ENCODE data around the gene GNAQ. TPM values are rescaled to one million over a fixed set of nuclear protein-coding genes. Genes with fewer than 3 reads are reported as not detected.

GNAQ gene
- polyA plus RNA-seq, 3 donors, result 8.3 to 51.0 (median 9.6) TPM

DNA sequence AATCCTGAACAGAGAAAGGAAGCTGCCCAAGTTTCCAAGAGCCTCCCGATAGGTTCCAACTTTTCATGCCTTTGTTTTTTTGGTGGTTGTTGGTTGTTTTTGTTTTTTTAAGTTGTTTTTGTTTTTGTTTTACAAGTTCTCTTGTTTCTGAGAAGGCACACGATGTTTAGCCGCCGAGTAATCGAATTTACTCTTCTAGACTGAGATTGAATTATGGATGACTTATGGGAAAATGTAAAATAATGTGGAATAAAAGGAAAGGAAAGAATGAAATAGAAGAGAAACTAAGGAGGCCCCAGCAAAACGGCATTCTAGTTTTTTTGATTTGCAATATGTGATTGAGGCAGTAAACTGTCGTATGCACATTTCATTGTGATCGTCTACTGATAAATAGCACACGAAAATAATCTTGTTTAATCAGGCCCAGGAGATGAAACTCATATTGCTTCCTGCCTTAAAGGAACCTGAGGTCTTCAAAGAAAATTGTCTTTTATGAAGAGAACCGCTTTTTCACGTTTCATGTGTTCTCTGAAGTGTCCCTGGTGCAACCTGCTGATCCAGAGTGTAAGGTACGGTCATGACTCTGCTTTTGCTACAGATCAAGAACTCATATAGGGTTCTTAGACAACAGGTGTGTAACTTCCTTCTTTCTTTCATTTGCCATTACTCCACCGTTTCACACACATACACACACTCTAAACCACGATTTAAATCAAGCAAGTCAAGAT is 1.3 kb upstream of the GNAQ start:
- Histone ChIP-seq H3K79me2 (ENCODE audit: insufficient read depth, low read length) (peaks cover 56% of the 10 kb centered on the region), H3K9ac (ENCODE audit: insufficient read depth, low read length, poor library complexity, severe bottlenecking) (peak overlapping the region; percentile 88), H3K27me3 (ENCODE audit: control insufficient read depth in 2 of 2, insufficient read depth in 2 of 2, low read length in 2 of 2) (no peaks in the 10 kb centered on the region), H3K4me3 (replicated peaks in 1 of 3; ENCODE audit: low read depth in 2 of 3, low read length in 3 of 3) (peak overlapping the region; percentile 57 to 82 (median 80)), H4K20me1 (ENCODE audit: insufficient read depth, low read length) (peaks cover 25% of the 10 kb centered on the region), H3K4me2 (replicated peaks; ENCODE audit: extremely low read depth, low read length, poor library complexity, severe bottlenecking) (peak overlapping the region; percentile 81), H3K36me3 (replicated peaks in 1 of 2; ENCODE audit: control insufficient read depth in 1 of 2, insufficient read depth in 2 of 2, low read length in 2 of 2) (no peaks in the 10 kb centered on the region), H2AFZ (ENCODE audit: insufficient read depth, low read depth, low read length, poor library complexity, severe bottlenecking) (peak overlapping the region; percentile 77), H3K4me1 (ENCODE audit: control insufficient read depth in 1 of 2, insufficient read depth in 2 of 2, low read length in 2 of 2) (peaks cover 38 to 52% of the 10 kb centered on the region in 2 donors), H3K27ac (ENCODE audit: low read depth in 1 of 2, low read length in 2 of 2) (peak overlapping the region; percentile 76 to 95), H3K9me3 (replicated peaks in 1 of 2; ENCODE audit: control insufficient read depth in 1 of 2, insufficient read depth in 1 of 2, low read length in 2 of 2) (no peaks in the 10 kb centered on the region)
- Mint-ChIP-seq H3K4me1 (peaks cover 55% of the 10 kb centered on the region), H3K27ac (peak overlapping the region; percentile 86 to 98 (median 94)), H3K36me3 (no peaks in the 10 kb centered on the region), H3K4me3 (peak overlapping the region; percentile 93 to 94), H3K9me3 (peaks cover 0 to 6% (median 0%) of the 10 kb centered on the region in 7 donors), H3K27me3 (ENCODE audit: low read depth in 3 of 3) (no peaks in the 10 kb centered on the region)
- WGBS (ENCODE audit: insufficient coverage), result 4% methylated on average over 10 of the region's 14 CpGs
- intact Hi-C loops (cut with micrococcal nuclease), result loop anchor here (5.0 to 10.0 kb wide), 4 partner anchors 56 to 96 kb away; no protein-coding TSS in a partner anchor
- TF ChIP-seq, protein P1, sequence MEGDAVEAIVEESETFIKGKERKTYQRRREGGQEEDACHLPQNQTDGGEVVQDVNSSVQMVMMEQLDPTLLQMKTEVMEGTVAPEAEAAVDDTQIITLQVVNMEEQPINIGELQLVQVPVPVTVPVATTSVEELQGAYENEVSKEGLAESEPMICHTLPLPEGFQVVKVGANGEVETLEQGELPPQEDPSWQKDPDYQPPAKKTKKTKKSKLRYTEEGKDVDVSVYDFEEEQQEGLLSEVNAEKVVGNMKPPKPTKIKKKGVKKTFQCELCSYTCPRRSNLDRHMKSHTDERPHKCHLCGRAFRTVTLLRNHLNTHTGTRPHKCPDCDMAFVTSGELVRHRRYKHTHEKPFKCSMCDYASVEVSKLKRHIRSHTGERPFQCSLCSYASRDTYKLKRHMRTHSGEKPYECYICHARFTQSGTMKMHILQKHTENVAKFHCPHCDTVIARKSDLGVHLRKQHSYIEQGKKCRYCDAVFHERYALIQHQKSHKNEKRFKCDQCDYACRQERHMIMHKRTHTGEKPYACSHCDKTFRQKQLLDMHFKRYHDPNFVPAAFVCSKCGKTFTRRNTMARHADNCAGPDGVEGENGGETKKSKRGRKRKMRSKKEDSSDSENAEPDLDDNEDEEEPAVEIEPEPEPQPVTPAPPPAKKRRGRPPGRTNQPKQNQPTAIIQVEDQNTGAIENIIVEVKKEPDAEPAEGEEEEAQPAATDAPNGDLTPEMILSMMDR (IDR thresholded peaks at IDR 0.05), result no peak
- DNase-seq, result no peak

DNA sequence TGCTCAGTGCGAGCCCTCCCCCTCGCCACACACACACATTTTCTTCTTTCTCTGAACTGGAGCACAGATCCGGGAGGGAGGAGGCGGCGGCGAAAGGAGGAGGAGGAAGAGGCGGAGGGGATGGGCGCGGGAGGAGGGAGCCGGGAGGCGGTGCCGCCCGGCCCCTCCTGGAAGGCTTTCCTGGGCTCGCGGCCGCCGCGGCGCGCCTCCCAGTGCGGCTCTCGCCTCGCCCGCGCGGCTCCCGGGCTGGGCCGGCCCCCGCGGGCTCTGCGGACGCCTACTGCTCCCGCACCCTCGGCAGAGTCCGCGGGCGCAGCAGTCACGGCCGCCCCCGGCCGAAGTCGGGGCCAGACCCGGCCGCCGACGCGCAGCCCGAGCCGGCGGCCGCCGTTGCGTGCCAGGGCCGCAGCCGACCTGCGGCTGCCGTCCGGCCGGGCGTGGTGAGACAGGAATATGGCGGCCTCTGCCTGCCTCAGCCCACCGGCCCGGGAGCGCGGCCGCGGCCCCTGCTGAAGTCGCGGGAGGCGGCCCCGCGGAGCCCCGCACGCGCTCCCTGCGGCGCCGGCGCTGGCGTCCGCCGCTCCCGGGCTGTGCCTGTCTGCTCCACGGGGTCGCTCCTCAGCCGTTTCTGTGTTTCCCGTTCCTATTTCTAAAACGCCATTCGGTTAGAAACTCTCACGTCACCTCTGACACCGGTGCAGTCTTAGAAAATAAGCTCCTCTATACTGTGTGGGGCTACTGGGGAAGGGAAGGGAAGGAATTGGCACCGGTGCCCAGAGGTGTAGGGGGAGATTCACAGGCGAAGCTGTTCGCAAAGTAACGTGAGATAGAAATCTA is 500 bp upstream of the GNAQ start:
- peak overlapping the region; percentile 88 for H3K9ac ChIP-seq (ENCODE audit: insufficient read depth, low read length, poor library complexity, severe bottlenecking)

More for the DNA sequence above, 500 bp upstream of the GNAQ start:
- peak overlapping the region; percentile 76 to 95 for H3K27ac ChIP-seq (ENCODE audit: low read depth in 1 of 2, low read length in 2 of 2)
- H2AFZ ChIP-seq (ENCODE audit: insufficient read depth, low read depth, low read length, poor library complexity, severe bottlenecking), result peak overlapping the region; percentile 77
- H3K4me1 ChIP-seq (ENCODE audit: control insufficient read depth in 1 of 2, insufficient read depth in 2 of 2, low read length in 2 of 2), result peaks cover 44 to 60% of the 10 kb centered on the region in 2 donors
- Mint-ChIP-seq H3K9me3 (peaks cover 0 to 6% (median 0%) of the 10 kb centered on the region in 7 donors), H3K36me3 (no peaks in the 10 kb centered on the region), H3K27ac (peak overlapping the region; percentile 86 to 98 (median 94)), H3K4me3 (peak overlapping the region; percentile 93 to 94), H3K27me3 (ENCODE audit: low read depth in 3 of 3) (no peaks in the 10 kb centered on the region), H3K4me1 (peaks cover 62% of the 10 kb centered on the region)
- intact Hi-C loops (cut with micrococcal nuclease), result loop anchor here (5.0 to 10.0 kb wide), 4 partner anchors 55 to 95 kb away; no protein-coding TSS in a partner anchor
- H3K4me3 ChIP-seq (replicated peaks in 1 of 3; ENCODE audit: low read depth in 2 of 3, low read length in 3 of 3), result peak overlapping the region; percentile 57 to 82 (median 80)
- H3K27me3 ChIP-seq (ENCODE audit: control insufficient read depth in 2 of 2, insufficient read depth in 2 of 2, low read length in 2 of 2), result no peaks in the 10 kb centered on the region
- H3K36me3 ChIP-seq (replicated peaks in 1 of 2; ENCODE audit: control insufficient read depth in 1 of 2, insufficient read depth in 2 of 2, low read length in 2 of 2), result no peaks in the 10 kb centered on the region
- TF ChIP-seq, protein P1 (IDR thresholded peaks at IDR 0.05), result no peak
- peak overlapping the region; percentile 81 for H3K4me2 ChIP-seq (replicated peaks; ENCODE audit: extremely low read depth, low read length, poor library complexity, severe bottlenecking)
- peaks cover 30% of the 10 kb centered on the region for H4K20me1 ChIP-seq (ENCODE audit: insufficient read depth, low read length)
- peaks cover 64% of the 10 kb centered on the region for H3K79me2 ChIP-seq (ENCODE audit: insufficient read depth, low read length)
- DNase-seq, result peak; percentile 72 to 85 (median 72)
- WGBS (ENCODE audit: insufficient coverage), result under 1% methylated on average over 85 of the region's 95 CpGs
- H3K9me3 ChIP-seq (replicated peaks in 1 of 2; ENCODE audit: control insufficient read depth in 1 of 2, insufficient read depth in 1 of 2, low read length in 2 of 2), result no peaks in the 10 kb centered on the region

Measured in CD14-positive monocyte (primary cell).